ENCODE results near the gene PML. TPM values are rescaled to one million over a fixed set of nuclear protein-coding genes. Genes with fewer than 3 reads are reported as not detected.
A peak's percentile ranks its signal among the peaks of the same experiment; 100 is the strongest.

Gene PML
- total RNA-seq, 1 donor from 2014 or later, result 102 TPM

GRCh38 chr15:73985101-73985873, 9.2 kb upstream of the PML start:
- no peak for DNase-seq (ENCODE audit: low spot score)

- no peak for DNase-seq (ENCODE audit: low spot score)
Observed at GRCh38 chr15:73986055-73986775, 8.3 kb upstream of the PML start.

GRCh38 chr15:73986776-73987056, 7.8 kb upstream of the PML start:
- DNase-seq (ENCODE audit: low spot score), result no peak

GRCh38 chr15:73987250-73987649, 7.3 kb upstream of the PML start:
- DNase-seq (ENCODE audit: low spot score), result no peak

- DNase-seq (ENCODE audit: low spot score), result no peak
Observed at GRCh38 chr15:73987681-73988444, 6.7 kb upstream of the PML start.

- no peak for DNase-seq (ENCODE audit: low spot score)
Observed at GRCh38 chr15:73988445-73988969, 6.0 kb upstream of the PML start.

- DNase-seq (ENCODE audit: low spot score), result no peak
Observed at GRCh38 chr15:73989001-73989798, 5.3 kb upstream of the PML start.

- DNase-seq (ENCODE audit: low spot score), result no peak
Observed at GRCh38 chr15:73990250-73991005, 4.1 kb upstream of the PML start.

- DNase-seq (ENCODE audit: low spot score), result no peak
Observed at GRCh38 chr15:73991260-73991659, 3.3 kb upstream of the PML start.

GRCh38 chr15:73991726-73992593, 2.6 kb upstream of the PML start, which contains the start of gene STOML1:
Gene STOML1 (minus strand): TSS chr15:73992295. CDS start chr15:73992223, 72 bp downstream.
- peak; percentile 93 for DNase-seq (ENCODE audit: low spot score)

GRCh38 chr15:73992594-73992898, 2.0 kb upstream of the PML start:
- DNase-seq (ENCODE audit: low spot score), result no peak

- no peak for DNase-seq (ENCODE audit: low spot score)
Observed at GRCh38 chr15:73993211-73993994, 1.1 kb upstream of the PML start.

- DNase-seq (ENCODE audit: low spot score), result no peak
Observed at GRCh38 chr15:73994912-73995622, 551 bp downstream of the PML start.

- DNase-seq (ENCODE audit: low spot score), result no peak
Observed at GRCh38 chr15:73996267-73996666, 1.8 kb downstream of the PML start.

- DNase-seq (ENCODE audit: low spot score), result no peak
Observed at GRCh38 chr15:73996939-73997338, 2.4 kb downstream of the PML start.

GRCh38 chr15:73997986-73998385, 3.5 kb downstream of the PML start:
- DNase-seq (ENCODE audit: low spot score), result no peak

- no peak for DNase-seq (ENCODE audit: low spot score)
Observed at GRCh38 chr15:74006774-74007639, 12.5 kb downstream of the PML start.
